Activated naive CD4-positive, alpha-beta T cell (primary cell): ENCODE measurements around the gene OR51A2.
"Not testable (repeated sequence)": the region's sequence is repeated elsewhere in the genome, so short reads cannot be mapped to it uniquely, and the experiment has no call there.

ENCODE experiments used
- DNase-seq, 4 experiments: peaks; one replicate each; lab custom pipeline; 2025; lab: John Stamatoyannopoulos, UW

The OR51A2 gene

GRCh38 chr11:4955613-4956012 lies at the start of gene OR51A2:
TSS of gene OR51A2 (minus strand) at chr11:4955713. CDS start at chr11:4955713, 0 bp downstream.
- not testable (repeated sequence) for DNase-seq

DNA sequence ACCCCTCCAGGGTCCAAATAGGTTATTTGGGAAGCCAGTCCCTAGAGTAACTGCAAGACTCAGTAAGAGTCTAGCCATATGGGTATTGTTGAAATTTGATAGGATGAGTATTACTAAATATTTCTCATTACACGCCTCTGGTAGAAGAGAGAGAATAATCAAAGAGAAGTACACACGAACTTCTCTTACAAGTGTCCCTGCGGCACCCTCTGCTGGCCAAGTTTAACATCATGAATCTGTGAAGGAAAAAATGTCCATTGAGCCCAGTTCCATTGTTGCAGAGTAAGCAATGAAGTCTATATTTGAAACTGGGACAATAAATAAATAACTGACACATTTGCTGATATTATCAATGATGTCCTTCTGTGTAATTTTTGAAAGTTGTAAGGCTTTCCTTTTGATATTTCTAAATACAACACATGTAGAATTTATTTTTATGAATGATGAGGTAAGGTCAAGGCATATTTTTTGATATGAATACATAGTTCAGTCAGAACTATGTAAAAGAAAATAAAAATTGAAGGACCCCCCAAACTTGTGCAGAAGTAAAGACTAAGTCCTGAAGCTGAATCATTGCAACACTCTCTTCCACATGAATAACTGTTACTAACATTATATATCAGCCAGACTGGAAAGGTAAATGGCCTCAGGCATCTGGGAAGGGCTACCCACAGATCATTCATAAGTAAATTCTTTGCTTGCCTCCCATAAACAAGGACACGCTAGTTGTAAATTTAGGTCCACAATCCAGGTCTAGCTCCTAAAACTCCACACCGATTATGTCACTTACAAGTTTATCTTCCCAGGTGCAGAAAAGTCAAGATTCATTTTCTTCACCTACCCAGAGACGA lies 49.1 kb upstream of the OR51A2 start:
- no peak for DNase-seq

DNA sequence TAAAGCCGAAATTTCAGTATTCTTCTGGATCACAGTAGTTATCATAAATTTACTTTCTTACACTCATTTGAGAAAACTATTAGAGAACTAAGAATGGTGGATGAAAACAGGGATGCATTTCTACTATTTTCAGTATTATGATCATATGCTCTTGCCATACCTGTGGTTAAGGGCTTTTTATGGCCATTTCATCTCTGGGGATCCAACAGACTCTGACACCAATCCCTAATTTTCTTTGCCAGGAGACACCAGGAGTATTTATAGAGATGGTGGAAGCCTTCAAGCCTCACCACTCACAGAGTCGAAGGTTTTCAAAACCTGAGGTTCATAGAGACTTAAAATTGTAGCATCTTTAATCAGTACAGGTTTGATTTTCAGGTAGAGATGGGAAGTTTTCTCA lies 39.0 kb upstream of the OR51A2 start, which contains the start of gene OR51L1:
Gene OR51L1 (plus strand): TSS at position 301 of the 400 bp plus-strand sequence. CDS start 4,132 bp downstream, outside the sequence.
- no peak for DNase-seq

DNA sequence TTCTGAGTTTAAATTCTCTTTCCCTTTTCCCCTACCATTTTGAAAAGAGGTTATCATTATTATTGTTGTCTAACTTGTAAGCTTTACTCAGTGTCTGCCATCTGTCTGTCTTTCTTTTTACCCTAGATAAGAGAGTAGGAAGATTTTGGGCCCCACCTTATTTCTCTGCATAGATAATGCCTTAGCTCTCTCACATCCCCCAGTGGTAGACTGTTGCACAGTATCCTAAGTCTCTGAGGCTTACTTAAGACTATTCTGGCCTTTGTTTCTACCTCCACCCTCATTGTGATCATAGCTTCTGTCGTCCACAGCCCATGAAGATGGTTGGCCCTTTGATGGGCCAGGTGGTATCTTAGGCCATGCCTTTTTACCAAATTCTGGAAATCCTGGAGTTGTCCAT lies 35.5 kb upstream of the OR51A2 start:
- DNase-seq: no peak

GRCh38 chr11:4983841-4984240 lies 28.3 kb upstream of the OR51A2 start:
- DNase-seq: no peak

- DNase-seq: no peak
Measured at GRCh38 chr11:4982678-4983077, 27.2 kb upstream of the OR51A2 start.

DNA sequence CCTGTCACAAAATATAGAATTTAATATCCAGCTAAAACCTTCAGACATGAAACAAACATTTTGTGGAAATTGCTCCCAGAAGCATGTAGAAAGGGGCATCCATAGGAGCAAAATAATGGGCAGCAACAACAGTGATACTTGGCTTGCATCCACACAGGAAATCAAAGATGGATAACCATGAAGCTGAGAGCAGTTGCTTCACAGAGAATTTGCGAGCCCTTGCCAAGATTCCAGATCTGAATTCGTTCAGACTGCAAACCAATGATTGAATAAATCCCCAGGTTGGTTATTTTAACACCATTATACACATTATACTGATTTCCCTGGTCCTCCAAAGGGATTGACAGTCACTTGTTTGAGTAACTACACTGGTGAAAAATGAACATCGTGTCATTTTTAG lies 23.5 kb upstream of the OR51A2 start:
- no peak for DNase-seq

- no peak for DNase-seq
Measured at GRCh38 chr11:4975436-4975835, 19.9 kb upstream of the OR51A2 start.

DNA sequence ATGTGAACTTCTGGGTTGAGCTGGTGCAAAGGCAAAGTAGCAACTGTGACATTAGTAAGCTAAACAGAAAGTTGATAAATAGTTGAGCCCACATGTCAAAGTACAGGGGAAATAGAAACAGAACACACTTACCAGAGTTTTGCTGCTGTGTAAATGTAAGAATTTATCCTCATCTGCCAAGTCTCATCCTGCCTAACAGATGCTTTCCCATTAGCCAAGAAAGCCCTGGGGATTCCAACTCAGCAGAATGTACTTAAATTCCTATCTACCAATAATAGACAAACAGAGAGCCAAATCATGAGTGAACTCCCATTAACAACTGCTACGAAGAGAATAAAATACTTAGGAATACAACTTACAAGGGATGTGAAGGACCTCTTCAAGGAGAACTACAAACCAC lies 7.3 kb upstream of the OR51A2 start:
- DNase-seq: no peak

GRCh38 chr11:4960877-4961276 lies 5.4 kb upstream of the OR51A2 start:
- no peak for DNase-seq

GRCh38 chr11:4957396-4957795 lies 1.9 kb upstream of the OR51A2 start:
- DNase-seq: no peak

GRCh38 chr11:4947505-4947904 lies 8.0 kb downstream of the OR51A2 start, which contains the start of gene OR51A4:
TSS of gene OR51A4 (minus strand) at chr11:4947605. CDS start at chr11:4947100, 505 bp downstream.
- no peak for DNase-seq

DNA sequence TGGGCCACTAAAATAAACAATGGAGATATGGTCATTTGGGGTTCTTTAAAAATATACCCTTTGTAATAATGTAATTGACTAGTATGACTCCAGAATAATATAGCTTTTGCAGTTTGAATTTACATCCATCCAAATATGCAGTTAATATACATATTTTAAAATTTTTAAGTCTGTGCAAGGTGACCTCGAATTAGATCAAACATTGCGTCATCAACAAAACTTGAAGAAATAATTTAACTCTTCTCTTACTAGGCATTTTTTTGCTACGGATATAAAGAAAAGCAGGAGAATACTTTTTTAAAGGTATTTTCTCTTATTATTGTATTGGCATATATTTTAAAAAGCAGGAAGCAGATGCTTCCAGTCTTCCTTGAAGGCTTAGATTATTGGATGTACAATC lies 18.8 kb downstream of the OR51A2 start:
- DNase-seq: no peak

GRCh38 chr11:4932751-4933150 lies 22.8 kb downstream of the OR51A2 start:
- DNase-seq: no peak

- no peak for DNase-seq
Measured at GRCh38 chr11:4926608-4927007, 28.9 kb downstream of the OR51A2 start.

- no peak for DNase-seq
Measured at GRCh38 chr11:4924239-4924638, 31.3 kb downstream of the OR51A2 start, which contains the start of gene OR51G1. TSS of gene OR51G1 (minus strand) at chr11:4924339. CDS start at chr11:4924339, 0 bp downstream.

- no peak for DNase-seq
Measured at GRCh38 chr11:4922304-4922703, 33.2 kb downstream of the OR51A2 start.

DNA sequence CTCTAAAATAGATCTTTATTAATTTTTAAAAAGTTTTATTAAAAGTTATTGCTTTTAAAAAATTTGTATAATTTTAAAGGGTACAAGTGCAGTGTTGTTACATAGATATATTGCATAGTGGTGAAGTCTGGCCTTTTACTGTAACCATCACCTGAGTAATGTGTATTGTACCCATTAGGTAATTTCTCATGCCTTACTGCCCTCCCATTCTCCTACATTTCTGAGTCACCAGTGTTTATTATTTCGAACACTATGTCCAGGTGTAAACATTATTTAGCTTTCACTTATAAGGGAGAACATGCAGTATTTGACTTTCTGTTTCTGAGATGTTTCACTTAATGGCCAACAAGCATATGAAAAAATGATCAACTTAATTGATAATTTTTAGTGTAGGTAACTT lies 33.7 kb downstream of the OR51A2 start:
- no peak for DNase-seq

- no peak for DNase-seq
Measured at GRCh38 chr11:4919250-4919649, 36.3 kb downstream of the OR51A2 start, which contains the start of gene OR51G2. TSS of gene OR51G2 (minus strand) at chr11:4919350. CDS start at chr11:4915663, 3,687 bp downstream.

DNA sequence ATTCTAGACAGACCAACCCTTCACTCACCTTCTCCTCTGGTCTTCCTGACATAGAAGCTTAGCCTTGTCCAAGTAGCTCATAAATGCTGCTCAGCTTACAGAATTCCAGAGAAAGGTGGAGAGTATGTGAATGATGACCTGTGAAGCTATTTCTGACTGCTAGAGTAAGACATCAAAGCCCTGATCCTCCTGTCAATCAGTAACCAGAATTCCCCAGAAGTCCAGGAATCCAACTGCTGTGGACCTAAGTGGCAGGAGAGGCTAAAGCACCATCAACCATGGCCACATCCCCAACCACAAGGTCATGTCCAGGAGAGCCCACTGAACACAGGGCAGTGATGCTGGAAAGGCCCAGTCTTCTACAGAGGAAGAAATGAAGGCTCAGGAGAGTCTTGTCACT lies 38.9 kb downstream of the OR51A2 start:
- no peak for DNase-seq
